OCI-LY1 (cell line): ENCODE data around the gene RANGAP1.

ENCODE experiments used
- H2AFZ ChIP-seq: fragments of 200-600 bp; sonication (generic), shearing (Covaris generic); 2 replicates; pipeline ENCODE4 v1.6.0; 2014; ENCODE audit warnings: antibody characterized with exemption, mild to moderate bottlenecking, low read length
- H3F3A ChIP-seq: fragments of 200-600 bp; sonication (generic), shearing (Covaris generic); 2 replicates; pipeline ENCODE4 v1.6.0; 2014; ENCODE audit warnings: mild to moderate bottlenecking, antibody characterized with exemption, low read length, moderate library complexity; ENCODE audit not compliant: insufficient read depth
- H3K27ac ChIP-seq: fragments of 200-600 bp; sonication (generic); 2 replicates; pipeline ENCODE4 v1.5.1; 2014; ENCODE audit warnings: low read length, mixed run types, mild to moderate bottlenecking, low read depth; ENCODE audit not compliant: poor library complexity, severe bottlenecking
- H3K27me3 ChIP-seq: fragments of 200-600 bp; sonication (generic); 2 replicates; pipeline ENCODE4 v1.6.0; 2014; ENCODE audit warnings: antibody characterized with exemption, mild to moderate bottlenecking, low read length, moderate library complexity; ENCODE audit not compliant: insufficient read depth
- H3K36me3 ChIP-seq: fragments of 200-600 bp; sonication (generic); 2 replicates; pipeline ENCODE4 v1.6.1; 2014; ENCODE audit warnings: mild to moderate bottlenecking, antibody characterized with exemption, low read length, moderate library complexity, mixed read lengths; ENCODE audit not compliant: insufficient read depth
- H3K4me1 ChIP-seq: fragments of 200-600 bp; sonication (generic); 2 replicates; pipeline ENCODE4 v1.5.1; 2014; ENCODE audit warnings: mild to moderate bottlenecking, low read length, moderate library complexity; ENCODE audit not compliant: insufficient read depth, severe bottlenecking
- H3K4me2 ChIP-seq: fragments of 200-600 bp; sonication (generic), shearing (Covaris generic); 2 replicates; pipeline ENCODE4 v1.6.1; 2014; ENCODE audit warnings: low read length
- H3K4me3 ChIP-seq: fragments of 200-600 bp; sonication (generic); 2 replicates; pipeline ENCODE4 v1.5.1; 2014; ENCODE audit warnings: low read length, low read depth, mild to moderate bottlenecking, mixed read lengths; ENCODE audit not compliant: poor library complexity, severe bottlenecking
- H3K79me2 ChIP-seq: fragments of 200-600 bp; shearing (Covaris generic); 2 replicates; pipeline ENCODE4 v1.6.1; 2016; ENCODE audit warnings: mixed run types, low read length, mixed read lengths; ENCODE audit not compliant: insufficient read depth
- H3K9ac ChIP-seq: fragments of 200-600 bp; sonication (generic), shearing (Covaris generic); 2 replicates; pipeline ENCODE4 v1.6.1; 2014; ENCODE audit warnings: mild to moderate bottlenecking, low read length, mixed read lengths
- H3K9me2 ChIP-seq: fragments of 200-600 bp; sonication (generic), shearing (Covaris generic); 2 replicates; pipeline ENCODE4 v1.6.1; 2014; ENCODE audit warnings: low read depth, mild to moderate bottlenecking, low read length, mixed read lengths
- H3K9me3 ChIP-seq: fragments of 200-600 bp; shearing (Covaris generic); 2 replicates; pipeline ENCODE4 v1.6.1; 2014; ENCODE audit warnings: low read length, mixed read lengths
- H4K20me1 ChIP-seq: fragments of 200-600 bp; sonication (generic), shearing (Covaris generic); 2 replicates; pipeline ENCODE4 v1.6.0; 2016; ENCODE audit warnings: mild to moderate bottlenecking, low read length; ENCODE audit not compliant: insufficient read depth
- CTCF ChIP-seq: fragments of 200-600 bp; sonication (generic), shearing (Covaris generic); IDR thresholded peaks from 2 replicates; pipeline ENCODE4 v1.5.1; 2017; ENCODE audit warnings: mild to moderate bottlenecking, antibody characterized with exemption, low read length, moderate library complexity, mixed read lengths
- EZH2 ChIP-seq: fragments of 200-600 bp; sonication (generic), shearing (Covaris generic); IDR thresholded peaks from 2 replicates; pipeline ENCODE4 v1.8.0; 2017; ENCODE audit warnings: borderline replicate concordance, mixed run types, mild to moderate bottlenecking, antibody characterized with exemption, low read length, moderate library complexity, mixed read lengths

The RANGAP1 gene

DNA sequence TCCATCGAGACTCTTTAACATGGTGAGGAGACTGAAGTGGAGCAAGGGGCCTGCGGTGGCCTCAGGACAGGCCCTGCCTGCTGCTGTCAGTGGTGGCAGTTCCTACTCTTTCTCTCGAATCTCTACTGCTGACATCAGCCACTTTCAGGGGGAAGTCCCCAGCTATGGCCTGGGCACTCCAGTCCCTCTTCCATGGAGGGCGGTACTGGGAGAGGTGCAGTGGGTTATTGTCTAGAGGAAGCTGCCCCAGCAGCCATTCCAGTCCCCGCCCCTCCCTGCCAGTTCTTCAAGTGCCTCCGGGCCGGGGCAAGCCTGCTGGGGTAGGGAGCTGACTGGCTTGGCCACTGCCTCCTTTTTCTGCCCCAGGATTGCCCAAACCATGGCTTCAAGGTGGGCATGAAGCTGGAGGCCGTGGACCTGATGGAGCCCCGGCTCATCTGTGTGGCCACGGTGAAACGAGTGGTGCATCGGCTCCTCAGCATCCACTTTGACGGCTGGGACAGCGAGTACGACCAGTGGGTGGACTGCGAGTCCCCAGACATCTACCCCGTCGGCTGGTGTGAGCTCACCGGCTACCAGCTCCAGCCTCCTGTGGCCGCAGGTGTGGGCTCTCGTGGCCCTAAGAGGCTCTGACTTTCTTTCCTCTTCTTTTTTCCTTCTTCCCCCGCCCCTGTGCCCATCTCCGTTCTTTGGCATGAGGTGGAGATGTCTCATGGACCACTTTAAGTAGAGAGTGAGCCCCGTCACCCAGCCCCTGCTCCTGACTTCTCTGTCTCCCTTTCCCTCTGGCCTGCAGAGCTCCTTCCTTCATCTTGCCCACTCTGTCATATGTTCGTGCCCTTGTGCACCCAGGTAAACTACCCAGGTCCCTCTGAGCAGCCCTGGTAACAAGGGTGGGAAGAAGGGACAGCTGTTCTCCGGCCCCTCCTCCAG, 59.0 kb downstream of the RANGAP1 start:
- Histone ChIP-seq H3F3A (no peaks in the 10 kb centered on the region), H3K4me3 (no peak overlapping the region), H3K27me3 (no peaks in the 10 kb centered on the region), H3K36me3 (peaks cover 96% of the 10 kb centered on the region), H3K79me2 (no peaks in the 10 kb centered on the region), H3K4me1 (no peaks in the 10 kb centered on the region), H3K9ac (no peak overlapping the region), H2AFZ (no peak overlapping the region), H3K27ac (no peak overlapping the region), H3K9me2 (no peaks in the 10 kb centered on the region), H4K20me1 (no peaks in the 10 kb centered on the region), H3K4me2 (no peak overlapping the region), H3K9me3 (no peaks in the 10 kb centered on the region)
- TF ChIP-seq EZH2 (no peak), CTCF (no peak)

GRCh38 chr22:41223535-41223934, 62.5 kb downstream of the RANGAP1 start:
- no peaks in the 10 kb centered on the region for H4K20me1 ChIP-seq
- H3K9me3 ChIP-seq: no peaks in the 10 kb centered on the region
- H3K4me2 ChIP-seq: no peak overlapping the region
- no peaks in the 10 kb centered on the region for H3F3A ChIP-seq
- H3K9ac ChIP-seq: no peak overlapping the region
- H3K4me1 ChIP-seq: no peaks in the 10 kb centered on the region
- H3K4me3 ChIP-seq: no peak overlapping the region
- H3K9me2 ChIP-seq: no peaks in the 10 kb centered on the region
- no peak overlapping the region for H3K27ac ChIP-seq
- H2AFZ ChIP-seq: no peak overlapping the region
- no peaks in the 10 kb centered on the region for H3K79me2 ChIP-seq
- no peak for TF ChIP-seq CTCF
- no peak for TF ChIP-seq EZH2
- H3K36me3 ChIP-seq: peaks cover 90% of the 10 kb centered on the region
- H3K27me3 ChIP-seq: no peaks in the 10 kb centered on the region

- no peaks in the 10 kb centered on the region for H3F3A ChIP-seq
- no peaks in the 10 kb centered on the region for H4K20me1 ChIP-seq
- no peak overlapping the region for H3K4me2 ChIP-seq
- H3K9me3 ChIP-seq: no peaks in the 10 kb centered on the region
- no peak overlapping the region for H3K4me3 ChIP-seq
- H3K4me1 ChIP-seq: peaks cover under 1% of the 10 kb centered on the region
- no peak overlapping the region for H3K9ac ChIP-seq
- TF ChIP-seq EZH2: no peak
- no peak for TF ChIP-seq CTCF
- H3K27me3 ChIP-seq: no peaks in the 10 kb centered on the region
- H3K36me3 ChIP-seq: peaks cover 86% of the 10 kb centered on the region
- no peak overlapping the region for H3K27ac ChIP-seq
- H3K9me2 ChIP-seq: no peaks in the 10 kb centered on the region
- no peak overlapping the region for H2AFZ ChIP-seq
- no peaks in the 10 kb centered on the region for H3K79me2 ChIP-seq
Observed at GRCh38 chr22:41222846-41223507, 63.0 kb downstream of the RANGAP1 start.
